Anterior cingulate cortex (tissue), 58 donors: Measurements from ENCODE around the gene INAFM2.

Source experiments
- DNase-seq, 58 donors: peaks; one replicate each; lab custom pipeline; 2025; lab: John Stamatoyannopoulos, UW

Gene INAFM2

GRCh38 chr15:40372981-40373380, 49.5 kb downstream of the INAFM2 start:
- DNase-seq = no peak
